Mesenchymal stem cell (in vitro differentiated cells and primary cell): Measurements from ENCODE around the gene ADAP1.

Experiments used
- DNase-seq: peaks from one replicate; pipeline ENCODE4 v3.0.0-alpha.2; 2013
- H2AFZ ChIP-seq: one replicate; pipeline ENCODE4 v1.6.1; 2013; ENCODE audit warnings: low read depth, mild to moderate bottlenecking, control low read depth, inconsistent platforms, low read length, moderate library complexity
- H2AK5ac ChIP-seq: 2 replicates; pipeline ENCODE4 v1.6.1; 2013; ENCODE audit warnings: low read length, moderate library complexity, mild to moderate bottlenecking, inconsistent platforms; ENCODE audit not compliant: severe bottlenecking
- H2BK120ac ChIP-seq: one replicate; pipeline ENCODE4 v1.6.1; 2013; ENCODE audit warnings: low read depth, mild to moderate bottlenecking, inconsistent platforms, low read length, moderate library complexity
- H2BK12ac ChIP-seq, 2 experiments: one replicate each; pipeline ENCODE4 v1.6.1; 2013; ENCODE audit warnings: inconsistent platforms in 2 of 2, low read length in 2 of 2, mild to moderate bottlenecking in 2 of 2, moderate library complexity in 2 of 2, control low read depth in 1 of 2
- H2BK15ac ChIP-seq: one replicate; pipeline ENCODE4 v1.6.1; 2013; ENCODE audit warnings: mild to moderate bottlenecking, low read depth, inconsistent platforms; ENCODE audit not compliant: poor library complexity, severe bottlenecking
- H2BK5ac ChIP-seq: 2 replicates; pipeline ENCODE4 v1.6.1; 2013; ENCODE audit warnings: low read depth, mild to moderate bottlenecking, low read length, control low read depth, inconsistent platforms; ENCODE audit not compliant: poor library complexity, severe bottlenecking
- H3K14ac ChIP-seq, 2 experiments: one replicate each; pipeline ENCODE4 v1.6.1; 2013; ENCODE audit warnings: inconsistent platforms in 2 of 2, low read length in 2 of 2, control low read depth in 1 of 2, mild to moderate bottlenecking in 1 of 2, moderate library complexity in 1 of 2
- H3K18ac ChIP-seq, 2 experiments: one replicate each; pipeline ENCODE4 v1.6.1; 2013; ENCODE audit warnings: inconsistent platforms in 2 of 2, low read length in 2 of 2, control low read depth in 1 of 2, low read depth in 1 of 2, mild to moderate bottlenecking in 1 of 2
- H3K23ac ChIP-seq, 2 experiments: one replicate each; pipeline ENCODE4 v1.6.1; 2013; ENCODE audit warnings: inconsistent platforms in 2 of 2, low read length in 2 of 2, mild to moderate bottlenecking in 2 of 2, moderate library complexity in 2 of 2, control low read depth in 1 of 2
- H3K27ac ChIP-seq: 2 replicates; pipeline ENCODE4 v1.5.1; 2013; ENCODE audit warnings: mild to moderate bottlenecking, moderate library complexity, low read length, control low read depth, inconsistent platforms; ENCODE audit not compliant: poor library complexity, severe bottlenecking
- H3K27me3 ChIP-seq, 2 experiments: 2 replicates each; pipeline versions ENCODE4 v1.6.1 to v1.7.0; 2013; ENCODE audit warnings: low read length in 2 of 2, mild to moderate bottlenecking in 2 of 2, moderate library complexity in 2 of 2, control low read depth in 1 of 2, inconsistent platforms in 1 of 2; ENCODE audit not compliant: control insufficient read depth in 1 of 2, insufficient read depth in 1 of 2
- H3K36me3 ChIP-seq, 2 experiments: 2 replicates each; pipeline versions ENCODE4 v1.6.1 to v1.7.0; 2013; ENCODE audit warnings: low read length in 2 of 2, control low read depth in 1 of 2, inconsistent platforms in 1 of 2, low read depth in 1 of 2, mild to moderate bottlenecking in 1 of 2; ENCODE audit not compliant: insufficient read depth in 2 of 2, control insufficient read depth in 1 of 2
- H3K4ac ChIP-seq, 2 experiments: one replicate each; pipeline ENCODE4 v1.6.1; 2013; ENCODE audit warnings: inconsistent platforms in 2 of 2, low read length in 2 of 2, mild to moderate bottlenecking in 2 of 2, moderate library complexity in 2 of 2, control low read depth in 1 of 2, low read depth in 1 of 2
- H3K4me1 ChIP-seq: 2 replicates; pipeline ENCODE4 v1.6.1; 2013; ENCODE audit warnings: low read depth, low read length, control low read depth; ENCODE audit not compliant: control insufficient read depth, insufficient read depth
- H3K4me2 ChIP-seq: 2 replicates; pipeline ENCODE4 v1.6.1; 2013; ENCODE audit warnings: low read length, mild to moderate bottlenecking, inconsistent platforms; ENCODE audit not compliant: poor library complexity, severe bottlenecking
- H3K4me3 ChIP-seq, 2 experiments: 2 replicates each; pipeline versions ENCODE4 v1.5.1 to v1.7.0; 2013; ENCODE audit warnings: low read length in 2 of 2, mild to moderate bottlenecking in 2 of 2, control low read depth in 1 of 2, low read depth in 1 of 2; ENCODE audit not compliant: insufficient read depth in 1 of 2
- H3K79me1 ChIP-seq: replicated peaks from 2 replicates; pipeline ENCODE4 v1.6.1; 2013; ENCODE audit warnings: mild to moderate bottlenecking, control low read depth, low read length, inconsistent platforms; ENCODE audit not compliant: poor library complexity, severe bottlenecking
- H3K9ac ChIP-seq: 2 replicates; pipeline ENCODE4 v1.7.0; 2013; ENCODE audit warnings: mild to moderate bottlenecking, low read length, moderate library complexity
- H3K9me3 ChIP-seq: 2 replicates; pipeline ENCODE4 v1.7.0; 2013; ENCODE audit warnings: mild to moderate bottlenecking, low read length; ENCODE audit not compliant: control insufficient read depth
- H4K8ac ChIP-seq: one replicate; pipeline ENCODE4 v1.6.1; 2013; ENCODE audit warnings: inconsistent platforms, mild to moderate bottlenecking, low read length, moderate library complexity
- H4K91ac ChIP-seq: one replicate; pipeline ENCODE4 v1.6.1; 2013; ENCODE audit warnings: mild to moderate bottlenecking, low read length, inconsistent platforms
- WGBS: methylation state at CpG from one replicate; pipeline ENCODE4 v1.1.7; 2013; ENCODE audit warnings: mixed read lengths; 5-methylcytosine and 5-hydroxymethylcytosine counted together

ADAP1 gene

GRCh38 chr7:869348-869747 is 85.1 kb downstream of the ADAP1 start:
- Histone ChIP-seq H2BK12ac (no peak overlapping the region), H3K27me3 (no peaks in the 10 kb centered on the region), H4K8ac (no peak overlapping the region), H3K18ac (no peak overlapping the region), H2BK5ac (no peak overlapping the region), H3K27ac (no peak overlapping the region), H3K4ac (no peak overlapping the region), H3K4me2 (no peak overlapping the region), H3K4me3 (no peak overlapping the region), H2BK120ac (no peak overlapping the region), H3K9ac (no peak overlapping the region), H2AFZ (no peak overlapping the region), H2BK15ac (no peak overlapping the region), H3K4me1 (peaks cover 14% of the 10 kb centered on the region), H3K9me3 (no peaks in the 10 kb centered on the region), H3K23ac (no peak overlapping the region), H2AK5ac (no peak overlapping the region), H3K79me1 (peaks cover 34% of the 10 kb centered on the region), H3K14ac (no peak overlapping the region), H3K36me3 (peaks cover 66 to 85% of the 10 kb centered on the region in 2 experiments), H4K91ac (no peak overlapping the region)
- DNase-seq: no peak
- WGBS: 97% methylated on average over 14 of the region's 14 CpGs

DNA sequence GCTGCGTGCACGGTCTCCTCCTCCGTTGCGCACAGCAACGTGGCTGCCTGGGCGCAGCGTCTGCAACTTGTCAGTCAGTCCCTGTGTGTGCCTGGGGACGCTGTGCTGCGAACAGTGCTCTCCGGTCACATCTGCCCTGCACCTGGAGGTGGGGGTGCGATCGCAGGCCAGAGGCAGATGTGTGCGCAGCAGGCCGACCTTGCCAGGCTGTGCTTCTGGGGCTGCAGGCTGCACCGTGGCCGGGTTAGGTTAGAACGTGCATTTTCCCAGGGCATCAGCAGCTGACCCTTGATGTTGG is 86.3 kb downstream of the ADAP1 start:
- no peak overlapping the region for H3K23ac ChIP-seq
- H4K8ac ChIP-seq: no peak overlapping the region
- no peak overlapping the region for H2BK120ac ChIP-seq
- peak overlapping the region in 1 of 2 experiments; percentile 2 for H3K4ac ChIP-seq
- no peak overlapping the region for H2AK5ac ChIP-seq
- H3K4me1 ChIP-seq: peaks cover 14% of the 10 kb centered on the region
- no peak overlapping the region for H3K14ac ChIP-seq
- 96% methylated on average over 17 of the region's 17 CpGs for WGBS
- no peak overlapping the region for H2BK12ac ChIP-seq
- H3K27ac ChIP-seq: no peak overlapping the region
- H3K4me3 ChIP-seq: no peak overlapping the region
- no peak overlapping the region for H2BK5ac ChIP-seq
- peaks cover 30% of the 10 kb centered on the region for H3K79me1 ChIP-seq
- no peak overlapping the region for H2AFZ ChIP-seq
- H2BK15ac ChIP-seq: no peak overlapping the region
- H3K18ac ChIP-seq: no peak overlapping the region
- peak overlapping the region; percentile 83 for H3K9ac ChIP-seq
- H3K4me2 ChIP-seq: no peak overlapping the region
- no peaks in the 10 kb centered on the region for H3K27me3 ChIP-seq
- peaks cover 69 to 85% of the 10 kb centered on the region in 2 experiments for H3K36me3 ChIP-seq
- H3K9me3 ChIP-seq: no peaks in the 10 kb centered on the region
- no peak for DNase-seq
- H4K91ac ChIP-seq: peak overlapping the region; percentile 5

GRCh38 chr7:867406-868188 is 86.9 kb downstream of the ADAP1 start:
- Histone ChIP-seq H3K4ac (peak overlapping the region in 1 of 2 experiments; percentile 2), H3K9ac (peak overlapping the region; percentile 83), H2BK5ac (no peak overlapping the region), H3K4me1 (peaks cover 14% of the 10 kb centered on the region), H2BK12ac (no peak overlapping the region), H3K4me3 (peak overlapping the region in 1 of 2 experiments; percentile 47), H2BK15ac (no peak overlapping the region), H3K18ac (no peak overlapping the region), H4K8ac (no peak overlapping the region), H3K27ac (no peak overlapping the region), H4K91ac (peak overlapping the region; percentile 5), H3K14ac (no peak overlapping the region), H3K36me3 (peaks cover 69 to 83% of the 10 kb centered on the region in 2 experiments), H3K9me3 (no peaks in the 10 kb centered on the region), H3K79me1 (peaks cover 30% of the 10 kb centered on the region), H3K23ac (no peak overlapping the region), H2BK120ac (no peak overlapping the region), H3K4me2 (no peak overlapping the region), H2AFZ (no peak overlapping the region), H2AK5ac (no peak overlapping the region), H3K27me3 (no peaks in the 10 kb centered on the region)
- WGBS: 93% methylated on average over 21 of the region's 22 CpGs
- DNase-seq: no peak

- Histone ChIP-seq H4K8ac (no peak overlapping the region), H3K18ac (no peak overlapping the region), H2AFZ (no peak overlapping the region), H3K36me3 (peaks cover 66 to 83% of the 10 kb centered on the region in 2 experiments), H4K91ac (no peak overlapping the region), H3K4ac (no peak overlapping the region), H3K9me3 (no peaks in the 10 kb centered on the region), H3K23ac (no peak overlapping the region), H2AK5ac (no peak overlapping the region), H2BK5ac (no peak overlapping the region), H3K4me3 (peak overlapping the region in 1 of 2 experiments; percentile 47), H3K79me1 (peaks cover 29% of the 10 kb centered on the region), H3K4me2 (no peak overlapping the region), H2BK15ac (no peak overlapping the region), H3K14ac (no peak overlapping the region), H3K27ac (no peak overlapping the region), H3K4me1 (peaks cover 14% of the 10 kb centered on the region), H3K9ac (peak overlapping the region; percentile 83), H2BK120ac (no peak overlapping the region), H2BK12ac (no peak overlapping the region), H3K27me3 (no peaks in the 10 kb centered on the region)
- no peak for DNase-seq
- 97% methylated on average over 18 of the region's 18 CpGs for whole genome bisulfite sequencing
These were observed 87.5 kb downstream of the ADAP1 start for GRCh38 chr7:867001-867405.
